DMS79 treated with DMSO at 0.1 percent for 48 hours (cell line): Measurements from ENCODE around the gene COG4.
"Not testable (repeated sequence)": the region's sequence is repeated elsewhere in the genome, so short reads cannot be mapped to it uniquely, and the experiment has no call there.

ENCODE experiments used
- DNase-seq: peaks from one replicate; lab custom pipeline; 2025; lab: John Stamatoyannopoulos, UW

COG4 gene

GRCh38 chr16:70527315-70527996, 4.1 kb upstream of the COG4 start:
- DNase-seq = no peak

- DNase-seq = no peak
These were observed 3.0 kb upstream of the COG4 start for GRCh38 chr16:70526403-70526802.

- not testable (repeated sequence) for DNase-seq
These were observed 1.1 kb upstream of the COG4 start for GRCh38 chr16:70524399-70524825.

GRCh38 chr16:70523743-70524398, 517 bp upstream of the COG4 start, which contains the start of gene SF3B3:
TSS of gene SF3B3 (plus strand) at chr16:70523816. CDS start at chr16:70526657, 2,841 bp downstream.
- peak; percentile 28 for DNase-seq

GRCh38 chr16:70522216-70523075, 908 bp downstream of the COG4 start:
- no peak for DNase-seq

GRCh38 chr16:70520612-70521297, 2.6 kb downstream of the COG4 start:
- no peak for DNase-seq

GRCh38 chr16:70512456-70512855, 10.9 kb downstream of the COG4 start:
- DNase-seq = no peak

GRCh38 chr16:70511833-70512232, 11.5 kb downstream of the COG4 start:
- no peak for DNase-seq

- no peak for DNase-seq
These were observed 13.1 kb downstream of the COG4 start for GRCh38 chr16:70510216-70510615.

- DNase-seq = no peak
These were observed 14.6 kb downstream of the COG4 start for GRCh38 chr16:70508752-70509151.

- no peak for DNase-seq
These were observed 26.8 kb downstream of the COG4 start for GRCh38 chr16:70496513-70496912.

GRCh38 chr16:70495425-70496182, 27.8 kb downstream of the COG4 start:
- DNase-seq = no peak

- no peak for DNase-seq
These were observed 28.6 kb downstream of the COG4 start for GRCh38 chr16:70494777-70495176.

- DNase-seq = no peak
These were observed 29.1 kb downstream of the COG4 start for GRCh38 chr16:70494202-70494770.

- no peak for DNase-seq
These were observed 29.6 kb downstream of the COG4 start for GRCh38 chr16:70493802-70494201.

- DNase-seq = no peak
These were observed 33.1 kb downstream of the COG4 start for GRCh38 chr16:70490261-70490660.

GRCh38 chr16:70484867-70485266, 38.5 kb downstream of the COG4 start:
- DNase-seq = no peak

- no peak for DNase-seq
These were observed 39.9 kb downstream of the COG4 start for GRCh38 chr16:70483426-70483825.

GRCh38 chr16:70482624-70483023, 40.7 kb downstream of the COG4 start:
- DNase-seq = no peak

- no peak for DNase-seq
These were observed 41.3 kb downstream of the COG4 start for GRCh38 chr16:70481929-70482536.
